SHP77 (cell line): ENCODE data around the gene IQCM.
A peak's percentile ranks its signal among the peaks of the same experiment; 100 is the strongest.
"Not testable (repeated sequence)": the region's sequence is repeated elsewhere in the genome, so short reads cannot be mapped to it uniquely, and the experiment has no call there.

Source experiments
- DNase-seq, 2 experiments: peaks; one replicate each; lab custom pipeline; 2025; lab: John Stamatoyannopoulos, UW

IQCM gene

DNA sequence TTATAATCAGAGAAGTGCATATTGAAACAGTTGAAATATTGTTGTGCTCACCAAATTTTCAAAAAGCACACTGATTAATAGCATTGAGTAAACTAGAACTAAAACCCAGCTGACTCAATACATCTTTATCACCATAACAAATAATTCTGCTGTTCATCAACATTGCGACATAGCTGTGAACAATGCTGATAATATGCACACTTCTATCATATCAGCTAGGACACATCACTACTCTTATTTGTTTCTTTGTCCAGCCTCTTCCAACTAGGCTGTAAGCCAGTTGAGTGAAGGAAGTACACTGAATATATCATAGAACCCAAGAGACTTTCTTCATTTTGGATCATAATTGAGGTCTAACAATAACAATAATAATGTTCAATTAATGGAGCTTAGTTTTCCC lies 349.7 kb downstream of the IQCM start:
- no peak for DNase-seq

DNA sequence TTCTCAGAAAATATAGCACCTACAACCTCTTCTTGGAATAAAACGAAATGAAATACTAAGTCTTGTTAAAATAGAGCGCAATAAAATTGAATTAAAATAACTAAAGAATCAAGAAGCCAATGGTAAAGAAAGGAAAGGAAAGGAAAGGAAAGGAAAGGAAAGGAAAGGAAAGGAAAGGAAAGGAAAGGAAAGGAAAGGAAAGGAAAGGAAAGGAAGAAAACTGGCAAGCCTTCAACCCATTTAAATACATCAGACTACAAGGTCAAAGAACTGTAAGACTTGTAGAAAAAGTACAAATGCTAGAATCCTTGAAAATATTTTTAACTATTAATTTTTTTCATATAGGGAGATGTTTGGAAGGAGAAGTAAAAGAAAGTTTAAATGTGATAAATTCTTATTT lies 372.1 kb downstream of the IQCM start:
- DNase-seq: no peak

DNA sequence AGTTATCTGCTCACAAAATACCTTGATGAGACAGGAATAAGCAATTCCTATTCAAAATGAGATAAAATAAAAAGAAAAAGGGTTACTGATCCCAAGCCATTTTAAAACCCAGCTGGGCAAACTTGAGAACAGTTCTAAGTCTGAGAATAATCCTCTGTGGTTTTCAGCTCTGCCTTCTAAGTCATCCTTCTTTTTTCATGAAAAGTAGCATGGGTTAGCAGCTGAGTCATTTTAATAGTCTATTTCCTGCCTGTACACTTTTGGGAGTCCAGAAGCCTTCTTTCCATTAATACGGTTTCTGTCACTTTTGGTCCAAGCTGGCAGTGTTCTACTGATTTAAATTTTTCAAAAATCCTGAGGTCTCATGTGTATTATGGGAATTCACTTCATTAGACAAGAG lies 374.3 kb downstream of the IQCM start:
- DNase-seq: no peak

DNA sequence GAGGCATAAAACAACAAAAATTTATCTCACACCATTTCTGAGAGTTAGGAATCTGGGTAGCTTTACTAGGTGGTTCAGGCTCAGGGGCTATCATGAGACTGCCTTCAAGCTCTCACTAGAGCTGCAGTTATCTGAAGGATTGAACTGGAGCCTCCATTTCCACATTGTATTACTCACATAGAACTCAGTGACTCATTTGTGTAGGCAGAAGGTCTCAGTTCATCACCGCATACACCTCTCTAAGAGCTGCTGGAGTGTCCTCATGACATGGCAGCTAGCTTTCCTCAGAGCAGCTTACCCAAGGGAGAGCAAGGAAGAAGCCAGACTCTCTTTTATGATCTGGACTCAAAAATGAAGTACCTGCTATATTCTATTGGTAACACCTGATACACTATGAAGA lies 389.2 kb downstream of the IQCM start:
- DNase-seq: no peak

DNA sequence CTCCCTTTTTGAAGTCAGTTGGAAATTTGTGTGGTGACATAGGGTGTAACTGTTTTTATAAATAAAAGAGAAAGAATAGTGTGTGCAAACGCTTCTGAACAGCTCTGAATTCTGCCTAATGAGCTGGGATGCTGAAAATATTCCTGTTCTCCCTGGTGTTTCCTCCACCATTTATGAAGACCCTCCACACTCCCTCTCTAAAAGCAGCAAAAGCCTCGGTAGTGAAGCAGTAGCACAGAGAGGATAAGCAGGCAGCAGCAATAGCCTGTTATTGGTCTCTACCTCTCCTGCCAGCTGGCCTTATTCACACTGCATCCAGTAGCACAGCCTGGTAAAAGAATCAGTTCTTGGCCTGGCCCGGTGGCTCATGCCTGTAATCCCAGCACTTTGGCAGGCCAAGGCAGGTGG lies 406.1 kb downstream of the IQCM start:
- DNase-seq: no peak

DNA sequence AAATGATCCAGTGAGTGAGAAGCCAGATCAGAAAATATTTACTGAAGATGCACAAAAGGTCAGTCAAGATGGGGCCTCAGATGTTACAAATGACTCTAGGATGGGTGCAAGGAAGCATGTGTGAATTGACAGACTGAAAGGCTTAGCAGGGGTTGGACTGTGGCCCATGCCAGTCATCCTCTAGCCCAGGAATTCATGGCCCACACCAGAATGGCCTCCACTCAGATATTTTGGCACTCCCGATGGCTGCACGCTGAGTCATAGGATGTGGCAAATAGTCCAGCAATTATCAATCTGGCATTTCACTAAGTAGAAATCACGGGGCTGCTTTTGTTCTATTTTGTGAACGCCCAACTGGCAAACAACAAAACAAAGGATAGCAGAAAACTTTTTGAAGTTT lies 406.5 kb downstream of the IQCM start:
- no peak for DNase-seq

DNA sequence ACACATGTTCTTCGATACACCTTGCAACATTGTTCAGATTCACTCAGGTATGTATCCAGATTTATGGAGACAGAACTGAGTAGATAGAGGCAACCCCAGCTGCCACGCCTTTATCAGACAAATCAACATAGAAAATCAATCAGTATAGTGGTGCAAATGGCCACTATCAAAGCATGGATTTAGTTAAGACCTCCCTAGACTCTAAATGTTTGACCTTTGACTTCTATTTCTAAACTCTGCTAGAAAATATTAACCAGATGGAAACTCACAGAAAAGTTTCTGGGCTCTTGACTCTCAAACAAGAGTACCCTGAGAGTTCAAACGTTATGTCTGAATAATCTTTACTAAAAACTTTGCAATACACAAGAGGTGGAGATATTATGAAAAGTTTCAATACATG lies 411.5 kb downstream of the IQCM start:
- DNase-seq: no peak

DNA sequence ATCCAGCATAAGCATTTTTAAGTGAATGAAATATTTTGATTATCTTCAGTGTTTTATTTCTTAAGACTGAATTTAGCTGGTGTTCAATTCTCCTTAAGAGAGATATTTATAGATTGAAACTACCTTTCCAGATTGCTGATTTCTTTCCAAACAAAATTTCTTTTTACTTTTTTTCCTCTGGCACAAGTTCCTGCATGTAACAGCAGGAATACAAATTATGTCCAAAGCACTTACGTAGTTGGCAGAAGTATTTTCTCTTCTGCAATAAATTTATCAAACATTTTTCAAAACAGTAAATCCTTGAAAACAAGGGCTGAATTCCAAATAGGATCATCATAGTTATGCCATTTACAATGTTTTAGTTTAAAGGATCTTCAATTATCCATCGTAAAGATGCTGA lies 412.6 kb downstream of the IQCM start:
- no peak for DNase-seq

DNA sequence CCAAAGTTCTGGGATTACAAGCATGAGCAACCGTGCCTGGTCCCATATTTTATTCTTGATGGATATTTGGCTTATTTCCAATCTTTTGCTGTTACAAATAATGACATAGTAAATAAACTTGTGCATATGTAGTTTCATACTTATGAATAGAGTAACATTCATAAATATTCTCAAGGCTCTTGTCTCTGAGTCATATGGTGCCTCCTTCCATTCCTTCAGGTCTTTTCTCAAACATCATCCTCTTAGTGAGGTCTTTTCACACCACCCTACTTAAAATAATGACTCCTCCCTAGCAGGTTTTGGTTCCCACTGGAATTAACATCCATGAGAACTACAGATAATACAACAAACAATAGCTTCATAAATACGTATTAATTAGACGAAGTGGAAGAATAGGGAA lies 416.6 kb downstream of the IQCM start:
- DNase-seq: no peak

DNA sequence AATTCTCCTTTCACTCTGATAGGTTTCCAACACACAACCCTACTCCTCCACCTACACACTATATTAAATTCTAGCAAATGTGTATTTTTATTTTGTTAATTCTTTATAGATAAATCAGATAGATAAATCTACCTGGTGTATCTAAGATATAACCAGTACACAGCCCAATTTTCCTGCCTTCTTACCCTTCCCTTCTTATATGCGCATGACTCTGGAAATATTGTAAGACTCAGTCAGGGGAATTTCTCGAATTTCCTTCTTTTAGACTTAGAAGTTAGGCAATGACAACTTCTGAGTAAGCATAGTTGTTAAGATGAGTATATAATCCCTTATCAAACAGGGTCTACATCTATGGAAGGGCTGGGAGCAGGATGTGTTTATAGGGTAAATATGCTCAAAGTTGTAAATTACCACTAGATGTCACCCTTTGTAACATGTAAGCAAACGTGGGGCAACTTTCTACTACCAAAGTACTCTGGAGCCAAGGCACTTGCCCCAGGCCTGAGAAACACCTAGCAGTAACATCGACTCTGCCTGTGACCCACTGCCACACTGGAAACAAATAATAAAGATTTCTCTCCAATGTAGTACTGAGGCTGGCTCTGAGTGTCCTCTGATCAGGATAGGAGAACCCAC lies 444.7 kb downstream of the IQCM start:
- DNase-seq: peak; percentile 7 to 31

DNA sequence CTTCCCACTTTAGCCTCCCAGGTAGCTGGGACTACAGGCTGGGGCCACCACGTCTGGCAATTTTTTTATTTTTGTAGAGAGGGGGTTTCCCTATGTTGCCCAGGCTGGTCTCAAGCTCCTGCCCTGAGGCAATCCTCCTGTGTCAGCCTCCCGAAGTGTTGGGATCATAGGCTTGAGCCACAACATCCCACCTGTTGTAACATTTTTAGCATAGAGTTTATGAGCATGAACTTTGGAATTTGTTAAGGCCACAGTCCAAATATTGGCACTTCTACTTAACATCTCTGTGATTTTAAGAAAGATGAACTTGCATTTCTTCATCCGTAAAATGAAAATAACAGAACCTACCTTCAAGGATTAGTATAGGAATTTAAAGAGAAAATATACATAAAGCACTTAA lies 445.6 kb downstream of the IQCM start:
- DNase-seq: no peak

DNA sequence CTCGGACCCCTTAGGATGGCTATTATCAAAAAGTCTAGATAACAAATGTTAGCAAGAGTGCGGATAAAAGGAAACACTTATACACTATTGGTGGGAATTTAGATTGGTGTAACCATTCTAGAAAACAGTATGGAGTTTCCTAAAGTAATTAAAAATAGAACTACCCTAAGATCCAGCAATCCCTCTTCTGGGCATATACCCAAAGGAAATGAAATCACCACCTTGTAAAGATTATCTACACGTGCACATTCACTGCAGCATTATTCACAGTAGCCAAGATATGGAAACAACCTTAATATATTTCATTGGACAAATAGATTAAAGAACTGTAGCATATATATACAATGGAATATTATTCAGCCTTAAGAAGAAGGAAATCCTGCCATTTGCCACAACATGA lies 462.4 kb downstream of the IQCM start:
- no peak for DNase-seq

DNA sequence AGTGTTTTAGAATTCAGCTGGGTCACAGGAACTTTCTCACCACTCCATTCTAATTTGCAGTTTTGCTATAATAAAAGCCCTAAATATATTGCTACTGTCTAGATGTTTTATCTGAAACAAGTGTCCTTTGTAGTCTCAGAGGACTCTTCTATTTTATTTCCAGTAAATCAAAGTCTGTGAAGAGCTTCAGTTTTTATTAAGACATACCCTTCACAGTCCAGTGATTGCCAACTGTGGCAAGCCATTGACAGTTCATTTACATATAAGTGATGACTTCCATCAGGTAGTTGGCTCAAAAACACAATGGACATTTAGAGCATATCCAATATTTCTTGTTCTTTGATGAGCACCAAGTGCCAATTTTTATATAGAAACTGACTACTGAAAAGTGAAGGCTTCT lies 466.1 kb downstream of the IQCM start:
- no peak for DNase-seq

DNA sequence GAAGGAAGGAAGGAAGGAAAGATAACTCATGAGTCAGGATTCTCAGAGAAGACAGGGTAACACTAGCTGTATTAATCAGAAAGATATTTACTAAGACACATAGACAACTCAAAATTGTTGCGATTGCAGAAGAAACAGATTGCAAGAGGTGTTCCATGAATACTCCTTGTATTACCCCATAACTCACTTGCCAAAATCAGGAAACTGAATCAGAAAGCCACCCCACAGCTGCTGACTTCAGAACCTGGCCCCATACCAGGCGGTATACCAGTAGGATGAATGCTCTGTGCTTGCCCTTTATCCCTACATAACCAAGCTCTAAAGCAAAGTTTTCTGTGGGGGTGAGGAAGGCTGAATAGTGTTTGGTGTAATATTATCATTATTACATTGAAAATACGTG lies 468.5 kb downstream of the IQCM start:
- DNase-seq: no peak

DNA sequence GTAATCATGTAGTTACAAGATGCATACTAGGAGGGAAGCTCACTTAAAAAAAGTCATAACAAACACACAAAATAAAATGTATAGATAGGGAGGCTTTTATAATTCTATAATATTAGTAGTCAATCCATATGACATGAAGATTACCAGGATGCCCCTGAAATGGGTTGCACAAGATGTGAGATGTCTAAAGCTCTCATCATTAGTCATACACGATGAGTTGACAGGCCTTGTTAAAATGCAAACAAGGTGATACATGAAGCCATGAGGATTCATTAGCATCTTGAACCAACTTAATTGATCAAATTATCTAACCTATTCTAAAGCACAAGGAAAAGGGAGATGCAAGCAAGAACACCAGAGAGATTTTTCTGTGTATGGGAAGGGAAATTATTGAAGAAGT lies 470.2 kb downstream of the IQCM start:
- no peak for DNase-seq

DNA sequence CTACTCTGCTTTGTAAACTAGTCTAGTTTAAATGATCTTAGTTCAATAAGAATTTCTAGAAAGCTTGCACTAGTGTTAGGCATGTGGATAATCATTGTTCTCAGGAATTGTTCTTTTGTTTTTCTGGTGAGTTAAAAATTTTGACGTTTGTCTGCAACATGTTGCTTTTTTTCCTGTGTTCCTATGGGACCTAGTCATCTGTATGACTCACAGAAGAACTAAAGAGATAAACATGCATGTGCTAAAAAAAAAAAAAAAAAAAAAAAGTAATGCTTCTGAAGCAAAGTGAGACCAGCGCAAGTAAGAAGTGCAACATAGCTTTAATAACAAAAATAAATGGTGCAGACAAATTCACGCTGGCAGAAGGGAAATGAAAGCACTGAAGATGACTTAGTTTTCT lies 471.2 kb downstream of the IQCM start:
- DNase-seq: no peak

DNA sequence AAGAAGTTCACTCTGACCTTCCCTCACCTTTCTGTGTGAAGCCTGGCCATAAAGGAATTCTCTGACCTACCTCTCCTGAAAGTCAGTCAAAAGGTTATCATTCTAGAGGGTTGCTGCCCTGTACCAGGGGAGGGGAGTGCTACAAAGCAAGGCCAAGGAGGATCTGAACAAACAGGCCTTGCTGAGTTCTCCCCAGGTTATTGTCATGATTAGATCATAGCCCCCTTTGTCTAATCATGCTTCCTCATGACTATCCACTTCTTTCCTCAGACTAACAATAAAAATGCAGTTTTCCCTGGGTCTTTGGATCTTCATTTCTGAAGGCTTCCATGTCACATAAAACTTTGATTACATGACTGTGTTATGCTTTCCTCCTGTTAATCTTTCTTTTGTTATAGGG lies 472.0 kb downstream of the IQCM start:
- no peak for DNase-seq

DNA sequence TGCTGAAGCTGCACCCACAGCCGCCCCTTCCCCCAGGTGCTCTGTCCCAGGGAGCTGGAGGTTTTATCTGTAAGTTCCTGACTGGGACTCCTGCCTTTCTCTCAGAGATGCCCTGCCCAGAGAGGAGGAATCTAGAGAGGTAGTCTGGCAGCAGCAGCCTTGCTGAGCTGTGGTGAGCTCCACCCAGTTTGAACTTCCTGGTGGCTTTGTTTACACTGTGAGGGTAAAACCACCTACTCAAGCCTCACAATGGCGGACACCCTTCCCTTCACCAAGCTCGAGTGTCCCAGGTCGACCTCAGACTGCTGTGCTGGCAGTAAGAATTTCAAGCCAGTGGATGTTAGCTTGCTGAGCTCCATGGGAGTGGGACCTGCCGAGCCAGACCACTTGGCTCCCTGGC lies 474.5 kb downstream of the IQCM start:
- not testable (repeated sequence) for DNase-seq

DNA sequence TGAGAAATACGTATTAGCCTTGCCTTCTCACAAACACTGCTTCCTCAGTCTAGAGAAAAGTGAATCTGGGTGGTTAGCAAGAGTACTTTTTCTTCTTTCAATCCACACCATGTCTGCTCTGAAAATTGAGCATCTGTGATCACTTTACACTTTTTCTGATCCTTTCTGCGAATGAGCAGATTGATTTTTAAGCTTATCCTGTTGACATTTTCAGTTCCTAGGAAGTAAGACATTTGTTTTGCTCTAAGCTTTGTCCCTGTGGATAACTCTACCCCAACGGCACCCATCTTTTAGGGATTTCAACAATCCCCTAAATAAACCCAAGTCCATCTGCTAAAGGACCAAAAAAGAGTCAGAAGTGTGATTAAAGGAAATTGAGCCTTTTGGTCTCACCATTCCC lies 487.5 kb downstream of the IQCM start:
- no peak for DNase-seq

DNA sequence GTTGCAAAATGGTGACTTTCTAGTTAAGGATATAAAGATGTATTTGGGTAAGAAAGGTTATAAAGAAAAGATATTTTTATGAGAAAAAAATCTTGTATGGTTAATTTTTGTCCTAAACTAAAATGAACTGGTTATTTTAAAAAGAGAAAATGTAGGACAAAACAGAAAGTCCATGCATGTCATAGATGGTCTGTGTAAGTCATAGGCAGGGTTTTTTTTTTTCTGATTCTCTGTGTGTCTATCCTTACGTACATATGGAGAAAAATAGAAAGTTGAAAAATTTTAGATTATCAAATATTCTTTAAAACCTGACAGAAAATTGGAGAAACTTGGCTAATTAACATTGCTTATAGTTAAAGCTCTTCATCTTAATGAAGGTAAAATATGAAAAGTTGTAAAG lies 493.4 kb downstream of the IQCM start:
- DNase-seq: no peak

DNA sequence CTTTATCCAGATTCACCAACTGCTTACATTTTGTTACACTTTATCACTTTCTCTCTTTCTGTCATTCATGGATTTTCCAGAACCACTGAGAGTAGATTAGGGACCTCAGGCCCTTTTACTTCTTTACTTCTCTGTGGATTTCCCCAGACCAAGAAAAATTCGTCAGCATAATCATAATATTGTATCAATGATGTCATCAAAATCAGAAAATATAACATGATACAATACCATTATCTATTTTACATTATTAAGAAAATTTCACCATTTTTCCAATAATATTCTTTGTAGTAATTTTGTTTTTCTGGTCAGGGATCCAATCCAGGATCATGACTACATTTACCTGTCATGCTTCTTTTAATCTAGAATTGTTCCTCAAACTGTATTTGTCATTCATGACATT lies 494.2 kb downstream of the IQCM start:
- DNase-seq: no peak

DNA sequence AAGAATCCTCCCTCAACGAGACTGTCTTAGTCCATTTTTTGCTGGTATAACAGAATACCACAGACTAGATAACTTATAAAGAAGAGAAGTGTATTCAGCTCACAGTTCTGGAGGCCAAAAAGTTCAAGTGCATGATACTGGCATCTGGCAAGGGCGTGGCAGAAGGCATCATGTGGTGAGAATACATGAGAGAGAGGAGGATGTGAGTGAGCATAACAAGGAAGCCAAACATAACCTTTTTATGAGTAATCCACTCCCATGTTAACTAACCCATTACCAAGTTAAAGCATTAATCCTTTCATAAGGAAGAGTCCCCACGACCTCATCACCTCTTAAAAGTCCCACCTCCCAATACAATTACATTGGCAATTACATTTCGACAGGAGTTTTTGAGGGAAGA lies 504.6 kb downstream of the IQCM start:
- no peak for DNase-seq

DNA sequence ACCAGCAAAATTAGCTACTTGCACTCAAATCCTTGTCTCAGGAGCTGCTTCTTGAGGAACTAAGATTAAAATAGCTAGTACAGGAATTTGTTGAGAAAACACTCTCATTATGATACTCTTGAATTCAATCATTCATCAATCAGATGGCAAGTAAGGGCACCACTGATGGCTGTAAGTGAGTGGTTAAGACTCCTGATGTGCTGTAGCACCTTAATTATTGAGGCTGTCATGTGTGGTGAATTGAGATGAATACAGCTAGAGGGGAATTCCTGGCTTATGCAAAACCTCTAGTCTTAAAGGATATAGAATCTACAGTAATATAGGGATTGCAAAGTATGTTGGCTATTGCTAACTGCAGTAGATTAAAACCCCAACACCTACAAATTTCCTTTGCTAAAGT lies 509.1 kb downstream of the IQCM start:
- DNase-seq: no peak
